Effector CD4-positive, alpha-beta T cell (primary cell): ENCODE results near the gene RNF166.

Source experiments
- DNase-seq: peaks from one replicate; pipeline ENCODE4 v3.0.0-alpha.2; 2020

The RNF166 gene

DNA sequence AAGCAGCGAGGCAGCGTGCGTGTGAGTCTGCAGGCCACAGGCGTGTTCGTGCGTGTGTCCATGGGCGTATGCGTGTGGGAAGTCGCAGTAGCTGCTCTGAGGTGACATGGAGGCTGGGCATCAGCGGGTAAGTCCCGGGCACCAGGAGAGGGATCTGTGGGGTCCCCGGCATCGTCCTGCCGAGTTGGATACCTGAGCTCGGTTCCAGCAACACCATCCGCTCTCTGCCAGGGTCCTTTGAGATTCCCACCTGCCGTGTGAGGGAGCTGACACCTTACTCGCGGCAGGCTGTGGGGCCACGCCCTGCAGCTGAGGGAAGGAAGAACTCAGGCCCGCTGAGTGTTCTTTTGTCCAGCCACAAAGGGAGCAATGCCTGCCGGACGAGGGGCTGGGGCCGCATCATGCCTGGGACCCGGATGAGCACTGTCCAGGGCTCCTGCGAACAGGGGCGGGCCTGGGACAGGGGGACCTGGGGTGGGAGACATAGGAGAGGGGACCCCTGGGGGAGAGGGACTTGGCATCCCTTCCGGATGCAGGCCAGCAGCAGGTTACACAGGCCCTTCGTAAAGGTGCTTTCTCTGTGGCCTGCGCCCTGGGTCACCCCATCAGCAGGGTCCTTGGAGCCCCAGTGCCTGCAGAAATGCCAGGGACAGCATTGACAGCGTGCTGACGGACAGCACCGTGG lies 14.9 kb downstream of the RNF166 start:
- no peak for DNase-seq

DNA sequence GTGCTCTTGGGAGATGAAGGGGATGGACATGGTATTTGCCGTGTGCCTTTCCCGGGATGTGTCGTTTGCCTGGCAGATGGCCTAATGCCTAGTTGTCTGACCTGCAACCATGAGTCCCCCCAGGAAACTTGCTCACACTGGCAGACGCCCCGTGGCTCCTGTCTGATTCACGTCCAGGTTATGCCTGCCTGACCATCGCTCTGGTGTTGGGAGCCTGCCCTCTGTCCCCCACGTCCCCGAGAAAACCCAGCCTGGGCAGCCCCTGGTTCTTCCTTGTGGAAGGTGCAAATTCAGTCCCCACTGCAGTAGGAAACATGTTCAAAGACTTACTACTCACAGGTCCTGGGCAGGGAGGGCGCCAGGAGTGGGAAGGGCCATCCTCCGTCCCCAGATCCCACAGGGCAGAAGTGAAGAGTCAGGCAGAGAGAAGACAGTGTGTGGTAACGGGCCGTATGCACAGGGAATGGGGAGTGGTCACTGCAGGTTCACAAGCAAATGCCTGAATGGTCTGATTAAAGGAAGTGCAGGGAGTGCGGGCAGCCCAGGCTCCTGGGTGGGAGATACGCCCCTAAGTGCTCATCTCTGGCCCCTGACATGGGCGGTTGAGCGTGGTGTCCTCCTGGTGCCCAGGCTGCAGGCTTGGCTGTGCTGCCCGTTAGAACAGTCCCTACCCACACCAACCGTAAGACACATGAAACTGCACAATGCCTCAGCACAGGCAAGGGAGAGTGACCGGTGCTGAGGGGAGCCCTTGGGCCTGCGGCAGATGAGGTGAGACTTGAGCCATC lies 15.7 kb downstream of the RNF166 start:
- no peak for DNase-seq

GRCh38 chr16:88688013-88688778 lies 18.0 kb downstream of the RNF166 start:
- no peak for DNase-seq

GRCh38 chr16:88687676-88688012 lies 18.6 kb downstream of the RNF166 start:
- DNase-seq: no peak

- no peak for DNase-seq
Measured at GRCh38 chr16:88687254-88687576, 19.0 kb downstream of the RNF166 start.

DNA sequence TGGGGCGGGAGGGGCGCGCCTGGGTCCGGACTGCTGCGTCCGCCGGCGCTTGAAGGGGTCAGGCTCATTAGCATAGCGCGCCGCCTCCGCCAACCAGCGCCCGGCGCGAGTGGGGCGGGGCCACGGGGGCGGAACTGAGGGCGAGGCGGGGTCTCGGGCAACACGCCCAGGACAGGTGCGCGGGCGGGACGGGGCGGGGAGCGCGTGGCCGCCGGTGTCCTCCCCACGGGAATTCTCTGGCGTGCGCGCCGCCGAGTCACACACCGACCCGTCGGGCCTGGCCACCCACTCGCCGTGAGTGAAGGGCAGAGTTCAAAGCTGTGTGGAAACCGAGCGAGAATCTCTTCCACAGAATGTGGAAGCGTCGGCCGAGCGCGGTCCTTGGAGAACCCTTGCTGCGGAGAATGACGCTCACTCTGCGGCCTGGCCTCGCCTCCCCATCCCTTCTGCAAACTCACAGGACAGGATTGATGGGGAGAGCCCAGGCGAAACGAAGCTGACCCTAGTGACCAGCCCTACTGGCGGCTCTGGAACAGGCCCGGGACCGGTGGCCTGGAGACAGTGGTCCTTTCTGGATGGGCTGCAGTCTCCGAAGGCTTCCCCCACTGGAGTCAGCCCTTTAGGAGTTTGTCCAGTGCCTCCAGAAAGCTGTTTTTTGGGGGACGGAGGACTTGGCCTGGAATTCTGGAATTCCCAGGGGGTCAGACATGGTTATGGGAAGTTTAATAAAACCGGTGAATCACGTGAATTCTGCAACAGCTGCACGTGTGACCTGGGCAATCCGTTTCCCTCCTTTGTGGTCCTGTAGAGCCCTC lies 19.6 kb downstream of the RNF166 start, which contains the start of gene SNAI3:
Gene SNAI3 (minus strand): TSS at position 69 of the 815 bp plus-strand sequence. CDS start 101 bp downstream, outside the sequence.
- DNase-seq: peak; percentile 78

- DNase-seq: peak; percentile 29
Measured at GRCh38 chr16:88686062-88686438, 20.2 kb downstream of the RNF166 start.

DNA sequence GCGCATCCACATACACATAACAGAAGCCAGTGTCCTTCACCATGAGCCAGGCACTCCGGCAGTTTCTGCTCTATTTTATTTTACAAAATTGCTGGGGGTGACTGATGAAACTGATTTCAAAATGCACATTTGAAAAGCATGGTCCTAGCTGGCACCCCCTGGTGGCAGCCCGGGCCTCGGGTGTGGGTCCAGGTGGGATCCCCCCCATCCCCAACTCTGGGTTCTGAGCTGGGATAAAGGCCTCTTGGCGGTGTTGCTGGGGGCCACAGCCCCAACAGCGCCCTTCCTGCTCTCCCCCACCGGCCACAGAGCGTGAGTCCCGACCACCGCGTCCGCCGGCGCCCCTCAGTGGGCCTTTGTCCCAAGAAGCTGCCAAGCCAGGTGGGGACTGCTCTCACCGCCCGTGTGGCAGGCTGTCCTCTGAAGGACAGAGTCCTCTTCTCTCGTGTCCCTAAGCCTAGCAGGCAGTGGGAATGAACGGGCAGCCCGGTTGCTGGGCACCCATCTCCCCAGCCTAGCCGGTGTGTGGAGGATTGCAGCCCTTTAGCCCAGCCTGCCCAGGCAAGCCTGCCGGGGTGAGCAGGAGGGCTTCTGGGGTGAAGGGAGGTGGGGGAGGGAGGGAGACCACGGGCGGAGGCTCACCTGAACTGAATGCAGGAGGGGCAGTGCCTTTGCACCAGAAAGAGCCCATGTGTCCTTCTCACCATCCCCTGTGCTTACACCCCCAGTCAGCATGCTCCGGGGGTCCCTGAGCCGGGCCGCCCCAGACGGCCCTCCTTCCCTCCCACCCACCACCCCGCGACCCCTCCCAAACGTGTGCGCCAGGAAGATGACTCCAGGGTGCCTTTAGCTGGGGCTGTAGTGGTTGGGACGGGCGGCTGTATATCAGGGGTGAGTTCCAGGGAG lies 20.8 kb downstream of the RNF166 start:
- DNase-seq: peak; percentile 52

- no peak for DNase-seq
Measured at GRCh38 chr16:88684569-88685155, 21.5 kb downstream of the RNF166 start.

GRCh38 chr16:88681709-88682451 lies 24.3 kb downstream of the RNF166 start:
- DNase-seq: peak; percentile 43

GRCh38 chr16:88681084-88681680 lies 25.0 kb downstream of the RNF166 start:
- peak; percentile 41 for DNase-seq

- no peak for DNase-seq
Measured at GRCh38 chr16:88680554-88681083, 25.6 kb downstream of the RNF166 start.

DNA sequence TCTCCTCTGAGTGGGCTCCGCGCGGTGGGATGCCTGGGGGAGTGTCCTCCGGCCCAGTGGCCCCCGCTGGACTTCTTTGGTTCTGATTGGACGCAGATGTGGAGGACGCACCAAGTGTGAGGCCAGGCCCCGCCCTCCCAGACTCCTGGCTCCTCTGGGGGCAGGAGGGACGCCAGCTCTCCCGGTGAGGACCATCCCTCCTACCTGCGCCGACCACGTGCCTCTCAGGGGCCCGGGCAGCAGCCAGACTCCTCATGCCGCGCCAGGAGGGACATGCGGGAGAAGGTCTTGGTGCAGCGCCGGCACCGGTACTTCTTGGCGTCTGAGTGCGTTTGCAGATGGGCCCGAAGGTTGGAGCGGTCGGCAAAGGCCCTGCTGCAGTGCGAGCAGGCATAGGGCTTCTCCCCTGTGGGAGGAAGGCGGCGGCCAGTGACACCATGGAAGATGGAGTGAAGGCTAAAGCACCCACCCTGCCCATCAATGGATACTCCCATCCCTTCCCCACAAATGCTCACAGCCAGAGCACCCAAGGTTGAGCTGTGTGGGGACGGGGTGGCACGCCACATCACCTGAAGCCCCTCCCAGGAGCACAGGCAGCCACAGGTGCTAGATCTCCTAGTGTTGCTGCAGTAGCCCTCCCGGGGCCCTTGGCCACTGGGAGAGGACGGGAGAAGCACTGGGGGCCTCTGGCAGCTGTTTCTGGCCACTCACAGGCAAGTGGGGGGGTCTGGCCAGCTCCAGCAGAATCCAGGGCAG lies 27.8 kb downstream of the RNF166 start:
- DNase-seq: no peak

DNA sequence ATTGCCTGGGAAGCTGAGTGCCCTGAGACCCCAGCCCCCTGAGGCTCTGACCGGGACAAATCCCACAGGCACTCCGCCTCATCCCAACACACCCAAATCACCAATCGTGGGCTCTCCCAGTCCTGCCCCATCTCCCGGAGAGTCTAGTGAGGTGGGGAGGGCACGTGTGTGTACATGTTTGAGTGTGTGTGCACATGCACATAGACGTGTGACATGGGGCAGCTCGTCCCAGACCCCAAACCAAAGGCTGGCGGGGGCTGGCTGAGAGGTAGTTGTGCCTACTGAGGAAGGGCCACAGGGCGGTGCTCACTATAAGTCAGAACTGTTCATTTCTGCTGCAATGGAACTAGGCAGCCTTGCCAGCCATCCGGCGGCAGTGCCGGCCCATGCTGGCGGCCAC lies 28.5 kb downstream of the RNF166 start:
- DNase-seq: no peak

DNA sequence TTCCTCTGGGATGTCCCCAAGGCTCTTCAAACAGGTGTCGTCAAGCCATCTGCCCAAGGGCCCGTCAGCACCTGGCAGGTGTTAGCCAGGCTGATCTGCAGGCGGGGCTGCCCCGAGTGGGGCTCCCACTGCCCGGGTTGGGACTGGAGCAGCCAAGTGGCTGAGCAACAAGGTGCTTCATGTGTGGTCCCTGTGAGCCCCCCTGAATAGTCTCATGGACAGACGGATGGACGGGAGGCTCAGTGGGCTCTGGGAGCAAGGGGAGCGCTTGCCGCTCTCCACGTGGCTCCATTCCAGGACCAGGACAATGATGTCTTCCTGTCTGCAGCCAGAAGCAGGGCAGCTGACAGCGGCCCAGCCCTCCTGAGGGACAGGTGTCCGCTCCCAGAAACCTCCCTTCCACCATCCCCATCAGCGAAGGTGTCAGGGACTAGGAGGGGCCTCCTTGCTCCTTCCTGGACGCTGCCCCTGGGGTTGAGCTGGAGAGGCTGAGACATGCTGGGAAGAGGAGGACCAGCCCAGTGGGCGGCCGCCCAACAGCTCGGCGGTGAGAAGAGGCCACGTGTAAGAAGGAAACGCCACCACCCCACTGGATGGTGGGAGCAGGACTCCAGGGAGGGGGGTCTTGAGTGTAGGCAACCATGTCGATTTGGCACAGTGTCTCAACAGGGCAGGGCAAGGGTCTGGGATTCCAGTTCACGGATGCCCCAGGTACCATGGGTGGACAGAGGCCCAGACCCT lies 29.5 kb downstream of the RNF166 start:
- DNase-seq: no peak

DNA sequence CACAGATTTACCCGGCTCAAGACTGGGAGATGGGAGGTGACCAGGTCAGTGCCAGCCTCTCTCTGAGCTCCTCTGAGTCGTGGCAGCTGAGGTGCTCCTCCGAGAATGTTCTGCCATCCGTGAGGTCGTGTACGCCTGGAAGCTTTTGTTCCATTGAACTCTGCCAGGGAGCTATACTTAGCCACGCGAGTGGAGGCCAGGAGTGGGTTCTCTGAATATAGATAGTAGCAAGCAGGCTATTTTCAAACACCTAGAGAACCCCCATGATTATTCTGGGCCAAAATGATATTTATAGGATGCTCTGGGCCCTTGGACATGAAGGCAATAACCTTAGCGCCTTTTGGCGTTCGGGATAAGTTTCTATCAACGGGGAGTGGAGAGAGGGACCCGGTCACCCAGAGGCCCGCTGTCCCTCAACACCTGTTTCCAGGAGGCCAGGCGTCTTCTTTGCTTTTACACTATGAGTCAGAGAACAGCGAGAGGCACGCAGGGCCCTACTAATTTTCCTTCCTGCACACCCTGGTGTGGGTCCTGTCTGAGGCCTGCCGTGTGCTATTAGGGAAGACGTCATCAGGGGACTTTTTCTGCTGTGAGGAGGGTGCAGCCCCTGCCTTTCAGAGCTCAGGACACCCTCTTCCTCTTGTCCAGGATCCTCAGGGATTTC lies 32.4 kb downstream of the RNF166 start:
- no peak for DNase-seq

DNA sequence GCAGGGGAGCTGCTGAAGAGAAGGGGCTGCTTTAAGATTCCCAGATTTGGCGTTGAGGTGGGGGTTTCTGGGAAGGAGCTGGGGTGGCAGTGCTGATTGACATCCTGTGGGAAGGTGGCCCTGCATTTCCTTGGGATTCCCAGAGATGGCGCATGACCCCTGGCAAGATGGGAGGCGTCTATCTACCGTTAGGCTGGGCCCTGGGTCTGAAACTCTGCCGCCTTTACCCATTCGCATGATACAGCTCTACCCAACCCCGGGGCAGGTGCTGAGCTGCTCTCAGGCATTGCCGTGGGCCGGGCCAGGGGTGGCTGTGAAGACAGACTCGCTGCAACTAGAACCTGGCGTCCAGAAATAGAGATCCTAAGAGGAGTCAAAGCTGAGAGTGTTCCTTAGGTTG lies 33.4 kb downstream of the RNF166 start:
- no peak for DNase-seq

- DNase-seq: no peak
Measured at GRCh38 chr16:88671806-88672205, 34.4 kb downstream of the RNF166 start.
